ENCODE results near the gene CFAP43.

GRCh38 chr10:104246976-104247375 is 14.8 kb upstream of the CFAP43 start:
- no peak for TF ChIP-seq POLR2AphosphoS5 (IDR thresholded peaks at IDR 0.05; ENCODE audit: low read depth, low read length)
- no peak for TF ChIP-seq TAF1 (IDR thresholded peaks at IDR 0.05; ENCODE audit: borderline replicate concordance, insufficient read depth, low read length)
- TF ChIP-seq REST (IDR thresholded peaks at IDR 0.05; ENCODE audit: insufficient read depth in 1 of 2, low read depth in 2 of 2, low read length in 2 of 2), result no peak

Measured in PFSK-1 (cell line).